Fibroblast of lung (primary cell): Measurements from ENCODE around the gene AGBL4. TPM values are rescaled to one million over a fixed set of nuclear protein-coding genes. Genes with fewer than 3 reads are reported as not detected.

ENCODE experiments used
- DNase-seq, 2 donors: peaks; one replicate each; pipeline versions ENCODE4 v3.0.0 to v3.0.0-alpha.2; 2010; ENCODE audit warnings: low read depth in 2 of 2
- H2AFZ ChIP-seq: 2 replicates; pipeline ENCODE4 v1.5.1; 2012; ENCODE audit warnings: low read length, control low read depth, inconsistent platforms
- H3K27ac ChIP-seq: 2 replicates; pipeline ENCODE4 v1.5.1; 2011; ENCODE audit warnings: low read length, control low read depth; ENCODE audit not compliant: insufficient read depth
- H3K27me3 ChIP-seq: 2 replicates; pipeline ENCODE4 v1.5.1; 2011; ENCODE audit warnings: mild to moderate bottlenecking, low read length; ENCODE audit not compliant: control insufficient read depth, insufficient read depth
- H3K36me3 ChIP-seq: 2 replicates; pipeline ENCODE4 v1.5.1; 2011; ENCODE audit warnings: low read length; ENCODE audit not compliant: control insufficient read depth, insufficient read depth
- H3K4me1 ChIP-seq: 2 replicates; pipeline ENCODE4 v1.5.1; 2011; ENCODE audit warnings: low read length; ENCODE audit not compliant: control insufficient read depth, insufficient read depth; ENCODE audit errors: extremely low read depth
- H3K4me2 ChIP-seq: 2 replicates; pipeline ENCODE4 v1.5.1; 2011; ENCODE audit warnings: low read length, control low read depth; ENCODE audit not compliant: insufficient read depth; ENCODE audit errors: extremely low read depth
- H3K4me3 ChIP-seq, 4 experiments: fragments of 200-600 bp in 1 of 4; sonication (generic) in 1 of 4; replicated peaks in 1 of 4; 2 replicates each; pipeline ENCODE4 v1.5.1; 2011 to 2016; ENCODE audit warnings: low read length in 4 of 4, low read depth in 3 of 4, mild to moderate bottlenecking in 3 of 4, control low read depth in 2 of 4, inconsistent platforms in 1 of 4, mixed read lengths in 1 of 4; ENCODE audit not compliant: insufficient read depth in 1 of 4; ENCODE audit errors: control extremely low read depth in 1 of 4
- H3K79me2 ChIP-seq: 2 replicates; pipeline ENCODE4 v1.5.1; 2012; ENCODE audit warnings: mild to moderate bottlenecking, low read length, inconsistent platforms; ENCODE audit not compliant: control insufficient read depth, insufficient read depth
- H3K9ac ChIP-seq: 2 replicates; pipeline ENCODE4 v1.5.1; 2011; ENCODE audit warnings: mild to moderate bottlenecking, low read length, control low read depth; ENCODE audit not compliant: insufficient read depth
- H3K9me3 ChIP-seq: 2 replicates; pipeline ENCODE4 v1.5.1; 2012; ENCODE audit warnings: low read depth, low read length; ENCODE audit not compliant: control insufficient read depth, insufficient read depth
- H4K20me1 ChIP-seq: 2 replicates; pipeline ENCODE4 v1.5.1; 2011; ENCODE audit warnings: low read length; ENCODE audit not compliant: control insufficient read depth, insufficient read depth; ENCODE audit errors: extremely low read depth
- EZH2 ChIP-seq: IDR thresholded peaks from 2 replicates; pipeline ENCODE4 v1.5.1; 2012; ENCODE audit warnings: low read length, control low read depth, mild to moderate bottlenecking; ENCODE audit errors: missing control alignments
- polyA plus RNA-seq, 2 donors: library from polyadenylated mRNA; depleted of rRNA in 1 of 2; stranded (reverse) in 1 of 2; unstranded in 1 of 2; fragments of >200 nt; gene quantifications; 2 replicates each; pipeline ENCODE4 v1.2.1, GENCODE V29; 2011 to 2012; ENCODE audit warnings: missing spikeins in 1 of 2
- total RNA-seq: library from RNA; depleted of rRNA; stranded (reverse); fragments of >200 nt; gene quantifications from 2 replicates; pipeline ENCODE4 v1.2.1, GENCODE V29; 2014
- TF ChIP-seq, protein P1 (sequence below), 2 donors: IDR thresholded peaks in 1 of 2; conservative IDR thresholded peaks in 1 of 2; 1 replicate in 1 of 2; 2 replicates in 1 of 2; pipeline ENCODE4 v1.5.1; 2011 to 2012; ENCODE audit warnings: low read length in 2 of 2, control low read depth in 1 of 2, inconsistent platforms in 1 of 2, low read depth in 1 of 2, mild to moderate bottlenecking in 1 of 2

AGBL4 gene
- total and polyA plus RNA-seq, 2 donors (not counting 1 experiment from before 2014, with no cell fraction given): not detected

DNA sequence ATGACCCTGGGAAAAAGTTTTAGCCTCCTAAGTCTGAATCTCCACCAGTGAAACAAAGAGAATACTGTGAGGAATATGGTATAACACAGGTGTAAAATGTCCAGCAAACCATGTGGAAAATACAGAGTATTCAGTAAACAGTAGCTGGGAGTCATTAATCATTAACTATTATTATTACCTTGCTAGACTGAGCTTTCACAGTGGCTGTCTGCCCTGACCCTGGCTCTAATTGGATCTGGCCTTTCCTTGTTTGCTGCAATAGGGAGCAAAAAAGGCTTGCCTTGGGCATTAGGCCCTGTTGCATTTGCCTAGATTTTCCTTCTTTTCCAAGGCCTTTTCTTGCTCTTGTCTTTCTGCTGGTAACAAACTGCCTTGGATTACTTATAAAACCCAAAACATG is 1068.0 kb downstream of the AGBL4 start:
- TF ChIP-seq EZH2: no peak
- TF ChIP-seq, protein P1, sequence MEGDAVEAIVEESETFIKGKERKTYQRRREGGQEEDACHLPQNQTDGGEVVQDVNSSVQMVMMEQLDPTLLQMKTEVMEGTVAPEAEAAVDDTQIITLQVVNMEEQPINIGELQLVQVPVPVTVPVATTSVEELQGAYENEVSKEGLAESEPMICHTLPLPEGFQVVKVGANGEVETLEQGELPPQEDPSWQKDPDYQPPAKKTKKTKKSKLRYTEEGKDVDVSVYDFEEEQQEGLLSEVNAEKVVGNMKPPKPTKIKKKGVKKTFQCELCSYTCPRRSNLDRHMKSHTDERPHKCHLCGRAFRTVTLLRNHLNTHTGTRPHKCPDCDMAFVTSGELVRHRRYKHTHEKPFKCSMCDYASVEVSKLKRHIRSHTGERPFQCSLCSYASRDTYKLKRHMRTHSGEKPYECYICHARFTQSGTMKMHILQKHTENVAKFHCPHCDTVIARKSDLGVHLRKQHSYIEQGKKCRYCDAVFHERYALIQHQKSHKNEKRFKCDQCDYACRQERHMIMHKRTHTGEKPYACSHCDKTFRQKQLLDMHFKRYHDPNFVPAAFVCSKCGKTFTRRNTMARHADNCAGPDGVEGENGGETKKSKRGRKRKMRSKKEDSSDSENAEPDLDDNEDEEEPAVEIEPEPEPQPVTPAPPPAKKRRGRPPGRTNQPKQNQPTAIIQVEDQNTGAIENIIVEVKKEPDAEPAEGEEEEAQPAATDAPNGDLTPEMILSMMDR (conservative IDR thresholded peaks at IDR 0.05 in 1 of 2, IDR thresholded peaks at IDR 0.05 in 1 of 2; ENCODE audit: low read depth in 1 of 2, low read length in 2 of 2): no peak
- Histone ChIP-seq H3K4me2 (no peak overlapping the region), H3K4me3 (no peak overlapping the region), H3K4me1 (no peaks in the 10 kb centered on the region), H2AFZ (no peak overlapping the region), H3K27ac (no peak overlapping the region), H3K27me3 (no peaks in the 10 kb centered on the region), H3K9ac (no peak overlapping the region), H3K79me2 (no peaks in the 10 kb centered on the region), H3K9me3 (no peaks in the 10 kb centered on the region), H3K36me3 (no peaks in the 10 kb centered on the region), H4K20me1 (no peaks in the 10 kb centered on the region)
- DNase-seq: no peak

DNA sequence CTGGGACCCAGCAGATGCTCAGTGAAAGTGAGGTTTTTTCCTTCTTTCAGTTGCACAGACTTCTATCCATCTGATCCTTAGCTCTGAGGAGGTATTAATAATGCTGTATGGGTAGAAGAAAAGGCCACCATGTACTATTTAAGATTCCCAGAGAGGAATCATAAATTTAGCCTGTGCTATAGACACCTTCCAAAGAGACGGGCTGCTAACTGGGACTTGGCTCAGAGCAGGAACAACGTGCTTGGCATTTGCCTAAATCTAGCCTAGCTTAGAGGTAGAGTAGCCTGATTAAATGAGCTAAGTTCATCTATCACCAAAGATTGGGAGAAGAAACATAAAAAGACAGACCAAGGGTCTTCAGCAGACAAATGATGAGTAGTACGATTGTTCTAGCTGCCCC is 1070.1 kb downstream of the AGBL4 start:
- DNase-seq: no peak
- Histone ChIP-seq H3K4me3 (no peak overlapping the region), H3K27ac (no peak overlapping the region), H3K9me3 (no peaks in the 10 kb centered on the region), H3K79me2 (no peaks in the 10 kb centered on the region), H3K36me3 (no peaks in the 10 kb centered on the region), H4K20me1 (no peaks in the 10 kb centered on the region), H2AFZ (no peak overlapping the region), H3K4me1 (no peaks in the 10 kb centered on the region), H3K9ac (no peak overlapping the region), H3K27me3 (no peaks in the 10 kb centered on the region), H3K4me2 (no peak overlapping the region)
- TF ChIP-seq, protein P1 (conservative IDR thresholded peaks at IDR 0.05 in 1 of 2, IDR thresholded peaks at IDR 0.05 in 1 of 2; ENCODE audit: low read depth in 1 of 2, low read length in 2 of 2): no peak

DNA sequence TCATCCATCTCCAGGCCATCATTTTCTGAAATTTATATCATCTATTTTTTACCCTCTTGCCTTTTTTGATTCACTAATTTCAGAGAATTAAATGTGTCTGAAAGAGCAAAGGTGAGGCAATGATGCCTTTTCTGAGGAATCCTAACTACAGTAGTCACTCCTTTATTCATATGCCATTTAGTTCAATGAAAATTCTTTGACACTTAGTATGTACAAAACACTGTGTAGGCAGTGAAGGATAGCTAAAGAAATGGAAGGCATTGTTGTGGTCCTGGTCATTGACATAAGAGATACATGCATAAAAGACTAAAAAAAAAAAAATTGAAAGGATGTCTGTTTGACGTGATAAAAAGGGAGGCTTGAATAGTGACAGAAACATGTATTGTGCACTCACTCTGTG is 1075.2 kb downstream of the AGBL4 start:
- Histone ChIP-seq H3K27me3 (no peaks in the 10 kb centered on the region), H2AFZ (no peak overlapping the region), H4K20me1 (no peaks in the 10 kb centered on the region), H3K9ac (no peak overlapping the region), H3K9me3 (no peaks in the 10 kb centered on the region), H3K4me1 (no peaks in the 10 kb centered on the region), H3K4me2 (no peak overlapping the region), H3K27ac (no peak overlapping the region), H3K36me3 (no peaks in the 10 kb centered on the region), H3K4me3 (no peak overlapping the region), H3K79me2 (no peaks in the 10 kb centered on the region)
- DNase-seq: peak in 1 of 2 donors; percentile 47
- no peak for TF ChIP-seq EZH2
- TF ChIP-seq, protein P1 (conservative IDR thresholded peaks at IDR 0.05 in 1 of 2, IDR thresholded peaks at IDR 0.05 in 1 of 2; ENCODE audit: low read depth in 1 of 2, low read length in 2 of 2): no peak
